ENCODE measurements around the gene DPP6. TPM values are rescaled to one million over a fixed set of nuclear protein-coding genes. Genes with fewer than 3 reads are reported as not detected.
A peak's percentile ranks its signal among the peaks of the same experiment; 100 is the strongest.
"Not testable (repeated sequence)": the region's sequence is repeated elsewhere in the genome, so short reads cannot be mapped to it uniquely, and the experiment has no call there.

The DPP6 gene
- total RNA-seq, 1 experiment from 2014 or later: 0.91 TPM

DNA sequence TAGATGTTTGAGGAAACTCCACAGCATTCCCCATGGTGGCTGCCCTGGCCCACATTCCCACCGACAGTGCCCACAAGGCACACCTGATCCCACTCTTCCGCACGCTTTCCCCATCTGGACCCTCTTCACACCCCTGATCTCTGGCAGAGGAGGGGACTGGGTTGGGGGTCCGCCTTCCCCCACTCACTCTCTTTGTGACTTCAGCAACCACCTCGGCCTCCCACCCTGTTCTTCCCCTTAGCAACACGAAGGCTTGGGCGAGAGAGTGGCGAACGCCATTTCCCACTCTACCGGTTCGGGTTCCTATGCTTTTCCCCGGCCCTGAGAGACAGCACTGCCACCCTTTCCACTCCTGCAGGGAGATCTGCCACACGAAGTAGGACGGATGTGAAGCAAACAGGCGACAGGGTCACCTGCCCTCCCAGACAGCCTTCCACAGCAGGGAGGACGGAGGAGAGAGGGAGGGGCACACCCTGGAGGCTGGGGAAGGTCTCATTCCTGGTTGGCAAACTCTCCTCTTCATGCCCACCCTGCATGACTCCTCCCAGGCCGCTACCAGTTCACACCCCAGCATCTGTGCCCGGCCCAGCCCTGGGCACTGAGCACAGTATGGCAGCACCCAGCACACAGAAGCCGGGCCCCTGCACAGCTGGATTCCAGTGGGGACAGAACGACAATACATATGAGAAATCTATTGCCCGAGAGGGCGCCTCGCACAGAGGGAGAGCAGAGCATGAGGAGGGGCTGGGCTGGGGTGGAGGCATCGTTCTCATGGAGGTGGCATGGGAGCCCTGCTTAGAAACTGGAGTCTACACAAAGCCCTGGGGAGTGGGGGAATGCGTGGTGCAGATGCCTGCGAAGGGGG is 857.3 kb downstream of the DPP6 start:
- DNase-seq (ENCODE audit: low read depth): no peak

DNA sequence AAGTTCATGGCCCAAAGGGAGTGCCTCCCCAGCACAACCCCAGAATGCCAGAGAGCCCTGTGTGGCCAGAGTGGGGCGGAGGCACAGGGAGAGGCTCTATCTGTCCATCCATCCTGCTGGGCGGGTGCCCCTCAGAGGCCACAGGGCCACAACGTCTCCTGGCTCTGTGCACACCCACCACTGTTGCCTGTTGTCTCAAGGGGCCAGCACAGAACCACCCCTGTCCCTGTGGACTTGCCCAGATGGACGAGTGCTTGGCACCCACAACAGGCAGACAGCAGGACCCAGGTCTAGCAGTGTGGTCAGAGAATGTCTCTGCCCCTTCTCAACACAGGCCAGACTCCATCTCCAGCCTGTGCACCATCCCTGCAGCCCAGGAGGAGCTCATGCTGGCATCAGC is 857.9 kb downstream of the DPP6 start:
- DNase-seq (ENCODE audit: low read depth): no peak

DNA sequence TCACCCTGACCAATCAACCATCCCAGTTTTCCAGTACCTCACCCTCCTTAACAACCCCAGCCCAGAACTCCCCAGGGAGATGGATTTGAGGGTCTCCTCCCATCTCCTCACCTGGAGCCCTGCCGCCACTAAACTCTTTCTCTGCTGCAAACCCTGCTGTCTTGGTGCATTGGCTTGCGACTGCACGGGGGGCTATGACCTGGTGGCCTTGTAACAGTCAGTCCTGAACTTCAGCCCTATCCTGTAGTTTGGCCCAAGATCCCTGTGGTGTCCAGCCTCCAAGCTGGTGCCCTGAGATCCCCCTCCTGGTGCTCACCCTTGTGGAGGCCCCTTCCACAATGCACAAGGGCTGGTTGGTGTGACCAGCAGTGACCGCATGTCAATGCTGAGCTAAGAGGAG is 858.8 kb downstream of the DPP6 start:
- DNase-seq (ENCODE audit: low read depth): no peak

DNA sequence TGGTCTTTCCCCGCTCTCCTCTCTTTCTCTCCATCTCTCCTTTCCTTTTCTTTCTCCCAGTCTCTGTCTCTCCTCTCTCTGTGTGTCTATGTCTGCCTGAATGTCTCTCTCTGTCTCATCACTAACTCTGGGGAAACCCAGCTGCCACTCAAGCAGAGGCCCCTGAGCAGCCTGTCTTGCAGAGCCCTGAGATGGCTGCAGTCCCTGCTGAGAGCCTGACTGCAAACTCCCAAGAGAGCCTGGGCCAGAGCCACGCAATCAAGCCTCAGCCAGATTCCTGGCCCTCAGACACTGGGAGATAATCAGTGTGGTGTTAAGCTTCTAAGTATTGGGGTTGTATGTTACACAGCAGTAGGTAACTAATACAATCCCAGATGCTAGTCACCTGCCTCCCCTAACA is 859.2 kb downstream of the DPP6 start:
- no peak for DNase-seq (ENCODE audit: low read depth)

DNA sequence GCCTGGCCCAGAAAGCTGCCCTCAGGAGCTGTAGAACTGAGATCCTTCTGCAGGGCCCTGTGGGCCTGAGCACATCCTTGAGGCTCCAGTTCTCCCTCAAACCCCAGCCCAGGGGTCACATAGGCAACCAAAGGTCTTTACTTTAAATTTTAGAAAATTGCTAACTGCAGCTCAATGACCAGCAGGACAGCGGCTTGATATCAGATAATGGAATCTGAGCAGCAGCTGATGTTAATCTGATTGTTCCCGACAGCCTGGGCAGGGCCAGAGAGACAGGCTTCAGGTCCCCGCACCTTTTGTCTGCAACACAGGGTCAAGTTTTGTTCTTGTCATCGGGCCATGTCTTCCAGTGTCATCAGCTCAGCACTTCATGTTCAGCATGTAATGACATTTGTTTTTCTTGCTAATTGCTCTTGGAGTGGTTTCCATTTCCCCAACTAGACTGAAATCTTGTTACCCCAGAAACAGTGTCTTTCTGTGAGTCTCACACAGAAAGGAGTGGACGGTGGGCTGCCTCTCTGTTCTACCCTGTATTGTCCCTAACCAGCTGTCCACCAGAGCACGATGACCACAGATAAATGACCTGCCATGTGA is 859.8 kb downstream of the DPP6 start:
- DNase-seq (ENCODE audit: low read depth): no peak

DNA sequence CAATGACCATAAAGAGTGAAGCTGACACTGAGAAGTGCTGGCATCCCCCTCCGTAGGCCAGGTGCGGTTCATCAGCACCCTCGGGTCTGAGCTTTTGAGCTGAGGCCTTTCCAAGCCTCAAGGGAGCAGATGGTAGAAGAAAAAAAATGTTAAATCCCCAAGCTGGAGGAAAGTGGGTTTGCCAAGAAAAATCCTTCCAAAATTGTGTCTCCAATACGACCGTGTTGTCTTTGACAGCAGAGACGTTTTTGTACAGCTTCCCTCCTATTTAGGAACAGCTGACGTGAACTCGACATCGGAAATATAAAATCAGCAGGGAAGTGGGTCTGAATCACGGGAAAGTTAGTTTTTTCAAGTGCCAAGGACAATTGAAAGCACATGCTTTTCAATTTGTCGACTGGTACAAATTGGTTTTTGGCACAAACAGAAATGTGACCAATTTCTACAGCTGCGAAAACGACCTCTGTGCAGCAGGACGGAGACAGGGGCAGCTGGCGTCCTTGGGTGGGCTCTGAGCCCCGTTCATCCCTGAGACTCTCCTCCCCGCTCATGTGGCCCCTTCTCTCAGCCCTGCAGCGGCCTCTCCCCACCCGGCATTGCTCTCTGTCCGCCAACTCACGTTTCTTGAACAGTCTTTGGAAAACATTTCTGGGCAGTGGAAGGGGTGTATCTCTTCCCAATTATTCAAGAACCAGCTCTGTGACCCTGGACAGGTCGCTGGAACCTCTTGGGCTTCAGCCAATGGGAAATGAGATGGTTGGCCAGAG is 860.9 kb downstream of the DPP6 start:
- DNase-seq (ENCODE audit: low read depth): no peak

DNA sequence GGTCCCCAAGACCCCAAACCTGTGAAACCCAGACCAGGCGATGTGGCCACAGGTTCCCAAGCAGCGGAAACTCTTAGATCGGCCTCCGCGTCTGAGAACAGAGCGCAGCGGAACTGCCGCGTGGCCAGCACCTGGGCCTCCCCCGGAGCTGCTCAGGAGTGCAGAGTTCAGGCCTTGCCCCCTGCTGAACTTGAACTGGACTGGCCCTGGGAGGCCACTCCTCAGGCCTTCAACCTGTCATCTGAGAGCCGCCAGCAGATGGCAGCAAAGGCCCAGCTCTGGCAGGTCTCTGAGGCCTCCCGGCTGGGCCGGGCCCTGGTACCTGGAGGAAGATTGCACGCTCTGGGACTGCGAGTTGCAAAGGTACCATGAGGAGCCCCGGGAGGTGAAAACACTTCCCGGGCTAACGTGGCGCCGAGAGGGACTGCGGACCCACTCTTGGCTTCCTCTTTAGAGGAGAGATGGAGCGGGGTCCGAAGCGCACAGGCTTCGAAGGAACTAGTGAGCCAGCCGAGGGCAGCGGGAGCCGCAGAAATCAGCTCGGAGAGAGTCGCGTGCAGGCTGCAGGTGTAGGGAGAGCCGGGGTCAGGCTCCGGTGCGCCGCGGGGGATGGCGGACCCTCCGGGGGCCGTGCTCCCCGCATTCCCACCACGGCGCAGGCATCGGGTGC is 861.6 kb downstream of the DPP6 start:
- DNase-seq (ENCODE audit: low read depth): peak; percentile 81

DNA sequence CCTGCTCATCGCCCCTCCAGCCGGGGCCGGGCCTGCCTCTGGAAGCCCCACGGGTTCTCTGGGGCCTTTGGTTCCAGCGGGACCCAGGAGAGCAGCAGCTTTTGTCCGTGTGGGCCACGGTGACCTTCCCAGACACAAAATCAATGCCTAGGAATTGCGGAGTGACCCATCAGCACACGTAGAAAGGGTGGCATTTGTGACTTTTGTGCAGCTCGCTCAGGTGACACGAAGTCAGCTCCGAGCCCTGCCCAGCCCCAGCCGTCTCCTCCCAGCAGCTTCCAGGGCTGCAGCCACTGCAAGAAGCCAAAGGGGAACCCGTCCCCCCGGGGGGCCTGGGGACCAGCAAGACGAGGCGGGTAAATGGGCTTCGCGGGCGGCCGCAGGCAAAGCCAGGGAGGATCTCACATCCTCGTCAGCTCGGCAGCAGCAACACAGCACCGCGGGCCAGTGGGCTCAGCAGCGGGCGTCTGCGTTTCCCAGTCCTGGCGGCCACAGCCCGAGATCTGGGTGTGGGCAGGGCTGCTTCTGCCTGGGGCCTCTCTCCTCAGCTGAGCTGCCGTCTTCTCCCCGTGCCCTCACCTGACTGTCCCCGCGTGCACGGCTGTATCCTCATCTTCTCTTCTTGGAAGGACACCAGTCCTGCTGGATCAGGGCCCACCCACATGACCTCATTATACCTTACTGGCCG is 862.3 kb downstream of the DPP6 start:
- no peak for DNase-seq (ENCODE audit: low read depth)

DNA sequence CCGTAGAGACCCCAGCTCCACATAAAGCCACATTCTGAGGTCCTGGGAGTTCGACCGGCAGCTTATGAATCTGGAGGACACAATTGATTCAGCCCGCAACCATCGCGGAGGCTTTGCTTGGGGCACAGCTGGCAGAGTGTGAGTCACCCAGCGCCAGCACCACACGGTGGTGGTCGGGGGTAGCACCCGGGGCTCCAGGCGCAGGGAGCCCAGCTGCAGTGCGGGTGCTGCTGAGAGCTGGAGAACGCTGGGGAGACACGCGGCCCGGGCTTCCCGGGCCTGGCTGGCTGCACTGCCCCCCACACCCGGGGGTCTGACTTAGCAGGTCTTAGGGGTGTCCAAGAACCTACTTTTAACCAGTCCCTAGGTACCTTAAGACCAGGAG is 862.8 kb downstream of the DPP6 start:
- peak; percentile 41 for DNase-seq (ENCODE audit: low read depth)

DNA sequence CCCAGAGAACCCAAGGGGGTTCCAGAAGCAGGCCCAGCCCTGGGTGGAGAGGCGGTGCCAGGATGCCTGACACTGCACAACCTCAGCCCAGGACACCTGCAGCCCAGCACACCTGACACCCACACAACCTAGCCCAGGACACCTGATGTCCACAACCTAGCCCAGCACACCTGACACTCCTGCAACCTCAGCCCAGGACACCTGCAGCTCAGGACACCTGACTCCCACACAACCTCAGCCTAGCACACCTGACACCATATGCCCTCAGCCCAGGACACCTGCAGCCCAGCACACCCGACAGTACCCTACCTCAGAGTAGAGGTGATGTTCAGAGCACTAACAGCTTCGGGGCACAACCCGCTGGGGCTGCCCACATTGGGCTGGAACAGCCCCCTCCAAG is 863.4 kb downstream of the DPP6 start:
- no peak for DNase-seq (ENCODE audit: low read depth)

DNA sequence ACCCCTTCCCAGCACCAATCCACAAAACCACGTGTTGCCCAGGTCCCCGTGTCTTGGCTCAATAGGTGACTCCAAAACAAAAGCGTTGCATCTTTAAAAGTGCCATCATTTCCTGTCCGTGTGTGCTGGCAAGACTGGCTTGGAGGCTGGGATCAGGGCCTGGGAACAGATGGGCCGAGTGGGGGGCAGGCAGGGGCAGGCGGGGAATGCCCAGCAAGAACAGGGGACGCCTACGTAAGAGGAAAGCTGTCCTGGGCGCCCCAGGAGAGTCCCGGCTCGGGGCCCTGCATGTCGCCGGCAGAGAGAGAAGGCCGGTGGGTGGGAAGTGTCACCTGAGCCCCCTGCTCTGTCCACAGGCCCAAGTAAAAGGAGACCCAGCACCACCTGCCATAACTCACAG is 864.2 kb downstream of the DPP6 start:
- DNase-seq (ENCODE audit: low read depth): no peak

DNA sequence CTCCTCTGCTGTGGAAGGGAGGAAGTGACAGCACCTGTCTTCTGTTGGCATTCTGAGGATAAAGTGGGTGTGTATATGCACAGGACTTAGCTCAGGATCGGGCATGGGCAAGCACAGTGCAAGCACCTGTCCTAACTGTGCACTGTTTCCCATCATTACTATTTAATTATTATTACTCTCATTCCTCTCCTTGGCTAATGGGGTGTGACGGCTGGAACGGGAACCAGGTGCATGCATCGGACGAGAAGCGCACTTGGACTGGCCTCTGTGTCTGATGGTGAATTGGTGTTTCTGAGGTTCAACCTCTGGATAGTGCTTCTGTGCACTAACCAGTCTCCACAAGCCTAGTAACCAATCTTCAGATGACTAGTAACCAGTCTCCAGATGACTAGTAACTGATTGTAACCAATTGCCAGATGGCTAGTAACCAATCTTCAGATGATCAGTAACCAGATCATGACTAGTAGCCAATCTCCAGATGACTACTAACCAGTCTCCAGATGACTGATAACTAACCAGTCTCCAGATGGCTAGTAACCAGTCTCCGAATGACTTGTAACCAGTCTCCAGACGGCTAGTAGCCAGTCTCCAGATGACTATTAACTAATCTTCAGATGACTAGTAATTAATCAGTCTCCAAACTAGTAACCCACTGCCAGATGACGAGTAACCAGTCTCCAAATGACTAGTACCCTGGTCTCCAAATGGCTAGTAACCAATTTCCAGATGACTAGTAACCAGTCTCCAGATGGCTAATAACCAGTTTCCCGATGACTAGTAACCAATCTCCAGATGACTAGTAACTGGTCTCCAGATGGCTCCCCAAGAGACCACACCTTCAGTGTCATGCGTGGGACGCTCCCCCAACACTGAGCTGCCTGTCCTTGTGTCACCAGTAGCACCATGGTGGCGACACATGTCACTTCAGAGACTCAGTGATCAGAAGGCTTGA is 864.9 kb downstream of the DPP6 start:
- no peak for DNase-seq (ENCODE audit: low read depth)

DNA sequence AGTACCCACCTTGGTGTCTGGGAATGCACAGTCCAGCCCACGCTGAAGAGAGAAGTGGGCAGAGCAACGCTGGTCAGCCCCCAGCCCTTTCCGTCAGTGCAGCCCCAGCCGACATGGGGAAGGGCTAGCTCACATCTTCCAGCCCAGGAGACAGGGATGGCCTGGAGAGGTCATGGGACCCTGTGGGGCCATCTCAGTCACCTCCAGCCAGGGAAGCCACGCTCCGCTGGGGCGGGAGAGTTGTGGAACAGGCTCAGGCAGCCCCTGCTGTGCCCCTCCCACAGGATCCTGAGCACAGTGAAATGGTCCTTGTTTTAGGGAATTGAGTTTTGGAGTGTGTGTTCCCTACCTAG is 865.6 kb downstream of the DPP6 start:
- no peak for DNase-seq (ENCODE audit: low read depth)

DNA sequence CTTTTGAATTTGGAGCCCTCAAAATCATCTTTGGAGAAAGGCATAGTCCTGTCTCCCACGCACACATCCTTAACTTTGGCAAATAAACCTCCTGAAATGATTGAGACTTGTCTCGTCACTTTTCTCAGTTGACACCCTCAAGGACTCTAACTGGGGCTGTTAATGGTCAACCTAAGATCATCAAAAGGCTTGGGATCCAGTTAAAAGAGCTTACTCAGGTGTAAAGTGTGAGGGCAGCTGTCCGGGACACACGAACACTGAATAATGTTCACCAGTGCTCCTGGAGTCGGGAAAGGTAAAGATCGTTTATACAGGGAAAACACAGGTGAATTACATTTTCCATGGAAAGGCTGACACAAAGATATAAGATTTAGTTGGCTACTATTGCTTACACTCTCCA is 866.1 kb downstream of the DPP6 start:
- DNase-seq (ENCODE audit: low read depth): no peak

DNA sequence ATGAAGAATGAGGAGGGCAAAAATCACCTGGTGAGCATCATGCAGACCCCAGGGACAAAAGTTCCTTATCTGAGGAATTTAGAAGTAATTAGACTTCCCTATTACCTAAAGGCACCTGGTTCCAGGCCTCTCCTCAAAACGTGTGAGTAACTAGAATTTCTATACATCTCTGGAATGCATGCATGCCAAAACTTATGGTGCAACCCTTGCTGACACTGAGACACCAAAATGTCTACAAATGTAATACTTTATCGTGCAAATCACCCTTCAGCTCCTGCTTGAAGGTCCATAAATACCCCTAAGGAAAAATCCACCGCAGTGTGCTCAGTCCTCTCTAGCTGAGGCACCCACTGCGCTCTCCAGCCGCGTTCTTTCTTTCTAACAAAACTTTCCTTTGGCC is 866.5 kb downstream of the DPP6 start:
- no peak for DNase-seq (ENCODE audit: low read depth)

DNA sequence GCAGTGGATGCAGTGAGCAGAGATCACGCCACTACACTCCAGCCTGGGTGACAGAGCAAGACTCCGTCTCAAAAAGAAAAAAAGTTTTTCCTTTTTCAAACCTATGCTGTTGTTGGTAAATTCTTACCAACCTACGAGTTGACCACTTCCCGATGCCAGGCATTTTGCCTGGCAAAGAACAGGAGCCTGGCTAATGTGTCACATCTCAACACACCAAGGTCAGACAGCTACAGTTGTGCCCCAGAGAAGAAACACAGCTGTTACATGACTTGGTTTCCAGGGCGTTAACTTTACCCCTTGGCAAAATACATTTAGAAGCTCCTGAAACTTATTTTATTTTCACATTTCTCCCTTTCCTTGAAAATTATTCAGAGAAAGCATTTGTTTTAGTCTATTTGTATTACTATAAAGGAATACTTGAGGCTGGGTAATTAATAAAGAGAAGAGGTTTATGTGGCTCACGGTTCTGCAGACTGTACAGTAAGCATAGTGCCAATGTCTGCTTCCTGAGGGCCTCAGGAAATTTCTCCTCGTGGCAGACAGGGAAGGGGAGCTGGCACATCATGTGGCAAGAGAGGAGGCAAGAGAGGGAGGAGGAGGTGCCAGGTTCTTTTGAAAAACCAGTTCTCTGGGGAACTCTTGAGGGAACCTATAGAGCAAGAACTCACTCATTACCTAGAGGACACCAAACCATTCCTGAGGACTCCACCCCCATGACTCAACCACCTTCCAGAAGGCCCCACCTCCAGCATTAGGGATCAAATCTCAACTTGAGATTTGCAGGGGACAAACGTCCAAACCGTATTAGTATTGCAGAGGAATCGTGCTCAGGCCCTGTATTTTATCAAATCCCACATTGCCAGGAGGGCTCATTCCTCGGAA is 867.4 kb downstream of the DPP6 start:
- no peak for DNase-seq (ENCODE audit: low read depth)

DNA sequence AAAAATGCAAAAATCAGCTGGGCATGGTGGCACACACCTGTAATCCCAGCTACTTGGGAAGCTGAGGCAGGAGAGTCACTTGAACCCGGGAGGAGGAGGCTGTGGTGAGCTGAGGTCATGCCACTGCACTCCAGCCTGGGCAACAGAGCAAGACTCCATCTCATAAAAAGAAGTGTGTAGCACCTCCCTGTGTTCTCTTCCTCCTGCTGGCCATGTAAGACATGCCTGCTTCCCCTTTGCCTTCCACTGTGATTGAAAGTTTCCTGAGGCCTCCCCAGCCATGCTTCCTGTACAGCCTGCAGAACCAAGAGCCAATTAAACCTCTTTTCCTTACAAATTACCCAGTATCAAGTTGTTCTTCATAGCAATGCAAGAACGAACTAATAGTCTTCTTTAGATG is 870.3 kb downstream of the DPP6 start:
- not testable (repeated sequence) for DNase-seq (ENCODE audit: low read depth)

DNA sequence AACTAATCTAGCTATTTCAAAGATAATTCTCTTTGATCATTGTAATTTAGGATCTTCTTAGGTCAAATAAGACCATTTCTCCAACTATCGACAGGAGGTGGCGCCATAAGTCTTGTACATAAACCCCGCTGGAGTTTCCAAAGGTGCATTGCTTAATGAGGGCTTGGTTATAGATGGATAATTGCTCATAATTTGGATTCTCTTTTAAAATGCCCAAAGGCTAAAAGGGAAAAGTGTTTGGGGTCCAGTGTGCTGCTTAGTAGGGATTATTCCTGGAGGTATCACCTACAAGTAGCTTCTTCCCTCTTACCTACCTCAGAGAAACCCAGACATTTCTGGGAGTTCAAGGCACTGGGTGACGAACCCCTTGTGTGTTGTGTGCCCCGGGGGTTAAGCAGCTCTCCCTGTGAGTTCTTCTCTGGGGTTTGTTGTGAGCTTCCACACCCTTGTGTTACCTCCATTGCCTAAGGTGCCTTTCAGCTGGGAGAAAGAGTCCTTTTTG is 875.5 kb downstream of the DPP6 start:
- peak; percentile 84 for DNase-seq (ENCODE audit: low read depth)

Measured in Daoy (cell line).